ENCODE results near the gene HEMK1. TPM values are rescaled to one million over a fixed set of nuclear protein-coding genes. Genes with fewer than 3 reads are reported as not detected.
A peak's percentile ranks its signal among the peaks of the same experiment; 100 is the strongest.

Gene HEMK1
- total and polyA plus RNA-seq, 8 donors, result 23.5 to 27.6 (median 25.0) TPM

DNA sequence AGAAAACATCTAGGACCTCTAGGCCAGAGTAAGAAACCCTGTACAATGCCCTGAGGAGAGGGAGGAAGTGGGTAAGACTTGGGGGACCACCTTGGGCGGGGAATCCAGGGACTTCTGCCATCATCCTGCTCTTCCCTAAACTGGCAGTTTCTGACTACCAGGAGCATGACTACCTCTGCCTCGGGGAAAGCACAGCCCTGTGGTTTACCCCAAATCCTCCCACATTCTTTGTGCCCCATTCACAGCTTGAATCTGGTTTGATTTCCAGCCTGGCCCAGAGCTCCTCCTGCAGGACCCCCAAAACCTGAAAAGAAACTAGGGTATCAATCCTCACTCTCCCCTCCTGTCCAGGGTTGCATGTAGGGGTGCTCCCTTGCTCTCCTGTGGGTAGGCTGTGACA, 6.5 kb upstream of the HEMK1 start:
- no peak for ATAC-seq
- intact Hi-C loops (cut with DNase I), result no loop called here
- H3K4me1 ChIP-seq, result peaks cover 2 to 11% of the 10 kb centered on the region in 2 donors
- TF ChIP-seq, protein P1, sequence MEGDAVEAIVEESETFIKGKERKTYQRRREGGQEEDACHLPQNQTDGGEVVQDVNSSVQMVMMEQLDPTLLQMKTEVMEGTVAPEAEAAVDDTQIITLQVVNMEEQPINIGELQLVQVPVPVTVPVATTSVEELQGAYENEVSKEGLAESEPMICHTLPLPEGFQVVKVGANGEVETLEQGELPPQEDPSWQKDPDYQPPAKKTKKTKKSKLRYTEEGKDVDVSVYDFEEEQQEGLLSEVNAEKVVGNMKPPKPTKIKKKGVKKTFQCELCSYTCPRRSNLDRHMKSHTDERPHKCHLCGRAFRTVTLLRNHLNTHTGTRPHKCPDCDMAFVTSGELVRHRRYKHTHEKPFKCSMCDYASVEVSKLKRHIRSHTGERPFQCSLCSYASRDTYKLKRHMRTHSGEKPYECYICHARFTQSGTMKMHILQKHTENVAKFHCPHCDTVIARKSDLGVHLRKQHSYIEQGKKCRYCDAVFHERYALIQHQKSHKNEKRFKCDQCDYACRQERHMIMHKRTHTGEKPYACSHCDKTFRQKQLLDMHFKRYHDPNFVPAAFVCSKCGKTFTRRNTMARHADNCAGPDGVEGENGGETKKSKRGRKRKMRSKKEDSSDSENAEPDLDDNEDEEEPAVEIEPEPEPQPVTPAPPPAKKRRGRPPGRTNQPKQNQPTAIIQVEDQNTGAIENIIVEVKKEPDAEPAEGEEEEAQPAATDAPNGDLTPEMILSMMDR (IDR thresholded peaks at IDR 0.05), result no peak
- DNase-seq, result no peak
- H3K36me3 ChIP-seq, result no peaks in the 10 kb centered on the region
- no peak overlapping the region for H3K4me3 ChIP-seq
- no peak overlapping the region for H3K27ac ChIP-seq
- H3K9me3 ChIP-seq, result no peaks in the 10 kb centered on the region
- no peaks in the 10 kb centered on the region for H3K27me3 ChIP-seq

DNA sequence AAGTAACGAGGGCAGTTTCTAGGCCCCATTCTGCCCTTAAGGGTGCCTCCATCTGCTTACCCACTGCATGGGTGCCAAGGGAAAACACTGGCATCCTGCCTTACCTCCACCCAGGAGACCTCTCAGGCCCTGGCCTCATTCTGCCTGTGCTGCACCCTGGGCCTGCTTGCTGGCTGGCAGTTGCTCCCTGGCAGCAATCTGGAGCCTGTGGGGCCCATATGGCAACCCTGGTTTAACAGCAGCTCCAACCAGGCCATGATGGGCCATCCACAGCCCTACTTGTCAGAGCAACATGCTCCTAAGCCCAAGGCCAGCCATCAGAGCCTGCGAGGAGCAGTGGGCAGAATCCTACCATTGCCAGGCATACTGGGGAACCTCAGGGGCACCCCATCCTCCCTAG, 5.5 kb upstream of the HEMK1 start:
- DNase-seq (no peak), ATAC-seq (no peak)
- TF ChIP-seq, protein P1 (IDR thresholded peaks at IDR 0.05), result no peak
- no peak overlapping the region for H3K4me3 ChIP-seq
- H3K9me3 ChIP-seq, result no peaks in the 10 kb centered on the region
- intact Hi-C loops (cut with DNase I), result no loop called here
- no peaks in the 10 kb centered on the region for H3K36me3 ChIP-seq
- no peaks in the 10 kb centered on the region for H3K27me3 ChIP-seq
- no peak overlapping the region for H3K27ac ChIP-seq
- H3K4me1 ChIP-seq, result peaks cover 4 to 21% of the 10 kb centered on the region in 2 donors

DNA sequence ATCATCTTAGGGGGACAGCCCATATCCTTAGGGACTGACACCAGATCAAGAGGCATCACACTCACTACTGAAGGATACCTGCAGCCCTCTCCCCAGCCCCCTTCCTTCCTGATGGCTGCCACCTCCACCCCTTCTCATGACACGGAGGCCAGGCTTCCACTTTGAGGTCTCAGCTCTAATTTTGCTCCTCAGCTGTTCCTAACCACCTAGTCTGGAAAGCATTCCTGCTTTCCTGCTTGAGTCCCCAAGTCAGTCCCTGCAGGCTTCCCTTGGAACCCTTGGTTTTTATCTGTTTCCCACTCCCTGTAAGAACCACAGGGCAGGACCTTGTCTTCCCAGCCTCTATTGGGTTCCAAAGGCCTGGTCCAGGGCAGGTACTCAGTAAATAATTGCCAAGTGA, 5.0 kb upstream of the HEMK1 start:
- H3K27me3 ChIP-seq, result no peaks in the 10 kb centered on the region
- no peak overlapping the region for H3K4me3 ChIP-seq
- peaks cover 4 to 21% of the 10 kb centered on the region in 2 donors for H3K4me1 ChIP-seq
- ATAC-seq, result no peak
- intact Hi-C loops (cut with DNase I), result no loop called here
- H3K9me3 ChIP-seq, result no peaks in the 10 kb centered on the region
- TF ChIP-seq, protein P1 (IDR thresholded peaks at IDR 0.05), result no peak
- H3K36me3 ChIP-seq, result no peaks in the 10 kb centered on the region
- H3K27ac ChIP-seq, result no peak overlapping the region
- DNase-seq, result no peak

DNA sequence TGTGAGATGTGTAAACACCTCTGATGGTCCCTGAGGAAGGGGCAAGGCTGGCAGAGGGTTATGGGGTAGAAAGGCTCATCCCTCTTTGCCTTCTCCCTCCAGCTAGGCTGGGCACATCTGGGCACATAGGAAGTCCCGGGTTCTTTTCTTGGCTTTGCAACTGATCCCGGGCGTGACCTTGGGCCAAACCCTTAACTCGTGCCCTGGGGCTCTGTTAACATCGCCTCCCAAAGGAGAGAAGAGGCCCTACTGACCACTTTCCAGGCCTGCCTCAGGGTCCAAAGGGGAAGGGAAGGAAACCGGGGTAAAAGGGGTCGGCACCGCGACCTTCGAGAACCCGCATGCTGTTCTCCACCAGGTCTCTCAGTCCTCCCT, 2.3 kb upstream of the HEMK1 start:
- intact Hi-C loops (cut with DNase I), result no loop called here
- H3K9me3 ChIP-seq, result no peaks in the 10 kb centered on the region

DNA sequence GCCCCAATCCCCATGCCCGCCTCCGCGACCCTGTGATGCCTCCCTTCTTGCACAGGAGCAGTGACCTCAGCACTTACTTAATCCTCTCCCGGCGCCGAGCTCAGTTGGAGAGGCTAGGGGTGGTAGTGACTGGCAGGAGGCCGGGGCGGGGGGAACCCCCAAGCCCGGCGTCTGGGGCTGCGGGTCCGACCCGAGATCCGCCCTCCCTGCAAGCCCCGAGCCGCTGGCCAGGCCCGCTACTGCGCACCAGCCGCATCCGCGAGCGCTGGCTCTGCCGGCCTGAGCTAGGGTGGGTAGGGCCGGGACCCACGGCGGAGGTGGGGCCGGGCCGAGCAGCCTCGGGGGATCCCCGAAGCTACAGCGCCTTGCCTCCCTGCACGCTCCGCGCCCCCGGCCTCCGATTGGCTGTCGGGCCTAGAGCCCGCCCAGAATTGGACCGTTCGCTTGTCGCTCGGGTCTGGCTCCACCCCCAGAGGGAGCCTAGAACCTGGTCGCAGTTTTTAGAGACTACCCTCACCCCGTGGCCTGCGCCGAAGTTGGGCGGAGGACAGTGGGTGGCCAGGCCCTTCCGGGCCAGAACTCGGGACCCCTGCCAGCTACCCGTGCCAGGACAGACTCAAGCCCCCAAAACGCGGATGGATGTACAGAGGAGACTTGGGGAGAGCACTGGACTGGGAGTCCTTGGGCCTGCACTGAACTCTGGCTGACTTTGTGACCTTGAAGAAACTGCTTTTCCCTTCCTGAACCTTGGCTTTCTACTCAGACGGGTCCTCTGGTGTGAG, 1.7 kb upstream of the HEMK1 start, which contains the start of gene C3orf18:
Gene C3orf18 (minus strand): TSS at position 362 of the 782 bp plus-strand sequence. CDS start 2,048 bp downstream, outside the sequence.
- H3K4me1 ChIP-seq, result peaks cover 11 to 49% of the 10 kb centered on the region in 2 donors
- peak; percentile 85 to 98 (median 93) for DNase-seq
- peak; percentile 78 for ATAC-seq
- TF ChIP-seq, protein P1 (IDR thresholded peaks at IDR 0.05), result no peak
- H3K4me3 ChIP-seq, result peak within 1 kb of the TSS; percentile 70 to 84
- H3K27ac ChIP-seq, result peak within 1 kb of the TSS; percentile 62 to 87
- H3K36me3 ChIP-seq, result no peaks in the 10 kb centered on the region
- no peaks in the 10 kb centered on the region for H3K27me3 ChIP-seq
- intact Hi-C loops (cut with DNase I), result no loop called here
- H3K9me3 ChIP-seq, result no peaks in the 10 kb centered on the region

More for the DNA sequence above, 2.3 kb upstream of the HEMK1 start:
- H3K4me1 ChIP-seq, result peaks cover 9 to 43% of the 10 kb centered on the region in 2 donors
- no peaks in the 10 kb centered on the region for H3K36me3 ChIP-seq
- TF ChIP-seq, protein P1 (IDR thresholded peaks at IDR 0.05), result no peak
- H3K27me3 ChIP-seq, result no peaks in the 10 kb centered on the region
- H3K4me3 ChIP-seq, result peak overlapping the region; percentile 67 to 84
- H3K27ac ChIP-seq, result peak overlapping the region in 1 of 2 donors; percentile 58
- no peak for DNase-seq
- ATAC-seq, result no peak

Measured in left lung (tissue), 10 donors.